PFSK-1 (cell line): Measurements from ENCODE around the gene GNPNAT1.

Experiments
- FOXP2 ChIP-seq: optimal IDR thresholded peaks from 2 replicates; pipeline ENCODE3; 2011; ENCODE audit warnings: borderline replicate concordance, control low read depth, inconsistent platforms; ENCODE audit not compliant: insufficient read depth; ENCODE audit errors: extremely low read length, extremely low read depth
- POLR2AphosphoS5 ChIP-seq: IDR thresholded peaks from 2 replicates; pipeline ENCODE4 v1.6.1; 2012; ENCODE audit warnings: low read depth, mild to moderate bottlenecking, control low read depth, low read length, moderate library complexity
- REST ChIP-seq, 2 experiments: IDR thresholded peaks; 2 replicates each; pipeline versions ENCODE4 v1.6.1 to v1.8.0; 2011 to 2012; ENCODE audit warnings: low read depth in 2 of 2, low read length in 2 of 2, control low read depth in 1 of 2, inconsistent platforms in 1 of 2, mild to moderate bottlenecking in 1 of 2, moderate library complexity in 1 of 2; ENCODE audit not compliant: insufficient read depth in 1 of 2
- SIN3A ChIP-seq: IDR thresholded peaks from 2 replicates; pipeline ENCODE4 v1.6.1; 2012; ENCODE audit warnings: mild to moderate bottlenecking, low read length, moderate library complexity, borderline replicate concordance; ENCODE audit not compliant: insufficient read depth
- TAF1 ChIP-seq: IDR thresholded peaks from 2 replicates; pipeline ENCODE4 v1.6.1; 2012; ENCODE audit warnings: low read length, control low read depth, borderline replicate concordance; ENCODE audit not compliant: insufficient read depth

- TF ChIP-seq POLR2AphosphoS5 (no peak), REST (IDR thresholded peaks at IDR 0.05; ENCODE audit: insufficient read depth in 1 of 2, low read depth in 2 of 2, low read length in 2 of 2) (no peak), TAF1 (no peak), SIN3A (no peak), FOXP2 (no peak)
Measured at GRCh38 chr14:52767058-52767833, 24.2 kb downstream of the GNPNAT1 start.
